Germinal center (tissue), 1 donor: ENCODE measurements around the gene SLIT3.

Source experiments
- DNase-seq: peaks from one replicate; pipeline ENCODE4 v3.0.0; 2012; ENCODE audit warnings: mixed read lengths, low spot score

The SLIT3 gene

GRCh38 chr5:168831383-168831782, 469.6 kb downstream of the SLIT3 start:
- DNase-seq, result no peak

DNA sequence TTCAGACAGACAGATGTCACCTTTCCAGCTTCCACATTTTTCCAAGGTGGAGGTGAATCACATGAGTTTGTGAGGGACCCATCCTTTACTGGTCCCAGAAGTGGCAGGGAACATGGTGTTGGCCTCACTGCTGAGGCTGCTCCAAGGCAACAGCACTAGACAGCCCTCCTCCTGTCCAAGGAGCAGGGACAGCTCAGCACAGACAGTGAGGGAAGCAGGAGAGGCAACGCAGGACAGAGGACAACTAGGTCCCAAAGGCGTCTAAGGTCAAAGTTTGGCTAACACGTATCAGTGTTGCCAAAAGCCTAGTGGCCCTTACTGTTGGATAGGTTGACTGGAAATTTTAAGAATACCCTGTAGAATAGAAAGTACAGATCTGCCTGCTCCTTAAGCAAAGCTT, 470.1 kb downstream of the SLIT3 start:
- DNase-seq, result no peak

- DNase-seq, result no peak
These were observed 471.0 kb downstream of the SLIT3 start for GRCh38 chr5:168829922-168830417.

GRCh38 chr5:168829044-168829443, 471.9 kb downstream of the SLIT3 start:
- no peak for DNase-seq

GRCh38 chr5:168827636-168828035, 473.3 kb downstream of the SLIT3 start:
- no peak for DNase-seq

GRCh38 chr5:168826246-168826725, 474.7 kb downstream of the SLIT3 start:
- DNase-seq, result no peak

- DNase-seq, result no peak
These were observed 478.1 kb downstream of the SLIT3 start for GRCh38 chr5:168822745-168823281.

- no peak for DNase-seq
These were observed 478.6 kb downstream of the SLIT3 start for GRCh38 chr5:168822248-168822744.

DNA sequence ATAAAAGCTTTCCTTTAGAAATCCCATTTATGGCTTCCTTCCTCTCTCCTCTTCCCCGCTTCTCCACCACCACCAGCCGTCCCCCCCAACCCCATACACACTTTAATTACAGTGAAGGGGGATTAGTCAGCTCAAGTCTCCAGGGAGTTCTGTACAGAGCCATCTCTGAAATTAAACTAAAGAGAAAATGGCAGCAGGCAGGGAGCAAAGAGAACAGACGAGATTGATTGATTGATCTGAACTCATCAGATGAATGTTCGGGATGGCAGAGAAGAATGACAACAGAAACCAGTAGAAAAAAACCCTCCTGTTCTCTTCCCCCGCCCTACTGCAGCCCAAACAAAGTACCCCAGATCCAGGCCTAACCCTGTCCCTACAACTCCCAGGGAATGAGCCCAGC, 480.1 kb downstream of the SLIT3 start:
- DNase-seq, result no peak

DNA sequence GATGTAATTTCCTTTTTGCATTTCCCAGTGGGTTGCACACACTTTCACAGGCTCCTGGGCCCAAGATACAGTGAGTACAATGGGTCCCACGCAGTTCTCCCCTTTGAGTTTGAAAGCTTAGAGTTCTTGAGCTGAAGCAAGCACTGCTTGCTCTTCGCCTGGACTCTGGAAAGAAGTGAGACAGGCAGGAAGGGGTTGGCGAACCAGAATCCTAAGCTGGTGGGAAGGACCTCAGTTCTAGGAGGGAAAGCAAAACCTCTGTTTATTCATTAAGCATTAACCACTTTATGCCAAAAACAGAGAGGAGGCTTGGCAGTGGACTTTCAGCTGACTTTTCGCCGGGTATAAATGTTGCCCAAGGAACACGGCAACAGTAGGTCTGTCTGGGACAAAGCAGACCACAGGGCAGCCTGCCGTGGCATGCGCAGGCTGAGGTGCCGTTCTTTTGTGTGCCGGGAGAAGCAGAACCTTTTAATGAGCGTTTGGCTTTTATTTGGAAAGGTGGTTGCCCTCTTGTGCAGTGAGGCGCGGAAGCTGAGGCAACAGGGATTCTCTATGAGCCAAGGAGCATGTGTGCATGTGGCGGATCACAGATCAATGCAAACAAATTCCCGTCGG, 481.8 kb downstream of the SLIT3 start:
- no peak for DNase-seq

GRCh38 chr5:168818558-168818957, 482.4 kb downstream of the SLIT3 start:
- DNase-seq, result no peak

DNA sequence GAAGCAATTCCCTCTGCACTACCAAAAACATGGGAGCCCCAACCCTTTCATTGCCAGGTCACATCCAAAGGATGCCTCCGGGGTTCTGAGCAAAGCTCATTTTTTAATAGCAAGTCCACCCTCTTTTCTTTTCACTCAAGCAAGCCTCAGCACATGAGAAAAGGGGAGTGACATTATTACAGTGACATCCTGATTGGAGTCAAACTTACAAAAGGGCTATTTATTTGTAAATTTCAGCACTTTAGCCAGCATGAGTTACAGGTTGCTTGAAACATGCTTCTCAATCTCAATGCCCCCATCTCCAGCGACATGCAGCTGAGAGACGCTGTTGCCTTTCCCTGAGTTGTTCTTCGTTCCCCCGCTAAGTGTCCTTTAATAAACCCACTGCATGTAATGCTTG, 483.3 kb downstream of the SLIT3 start:
- DNase-seq, result no peak

GRCh38 chr5:168816661-168817060, 484.3 kb downstream of the SLIT3 start:
- DNase-seq, result no peak

- DNase-seq, result no peak
These were observed 487.6 kb downstream of the SLIT3 start for GRCh38 chr5:168813184-168813968.

DNA sequence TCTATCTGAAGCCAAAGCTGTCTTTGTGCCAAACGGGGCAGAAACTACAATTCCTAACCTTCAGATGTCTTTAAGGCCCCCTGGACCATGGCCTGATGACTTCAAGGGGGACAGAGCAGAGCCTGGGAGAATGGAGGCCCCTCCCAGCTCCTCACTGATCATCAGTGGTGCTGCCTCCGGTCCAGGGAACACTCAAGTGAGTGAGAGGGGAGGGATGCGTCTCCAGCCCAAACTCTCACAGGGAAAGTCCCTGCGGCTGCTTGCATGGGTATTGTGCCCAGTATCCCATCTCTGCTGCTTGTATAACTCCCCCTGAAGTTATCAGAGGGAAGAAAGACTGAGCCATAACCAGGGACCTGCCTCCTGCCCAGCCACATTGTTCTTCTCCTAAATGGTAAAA, 490.3 kb downstream of the SLIT3 start:
- no peak for DNase-seq

DNA sequence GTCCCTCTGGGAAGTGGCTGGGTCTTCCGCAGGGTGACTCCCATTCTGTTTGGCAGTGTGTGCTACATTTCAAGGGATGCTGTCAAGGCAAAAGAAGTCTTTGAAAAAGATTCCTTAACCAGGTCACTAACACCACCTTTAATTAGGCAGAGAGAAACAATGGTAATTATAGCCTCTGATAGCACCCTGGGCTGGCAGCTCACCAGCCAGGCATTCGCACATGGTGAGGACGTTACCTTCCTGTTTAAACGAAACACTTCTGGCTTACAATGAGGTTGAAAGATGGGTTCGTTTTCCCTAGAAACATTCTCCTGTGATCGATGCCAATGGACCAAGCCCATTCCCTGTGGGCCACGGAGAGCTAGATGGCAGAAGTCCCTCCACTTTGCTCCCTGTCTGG, 491.7 kb downstream of the SLIT3 start:
- no peak for DNase-seq

- DNase-seq, result no peak
These were observed 492.8 kb downstream of the SLIT3 start for GRCh38 chr5:168808051-168808616.

GRCh38 chr5:168807287-168807686, 493.7 kb downstream of the SLIT3 start:
- no peak for DNase-seq

GRCh38 chr5:168803541-168803940, 497.4 kb downstream of the SLIT3 start:
- no peak for DNase-seq

DNA sequence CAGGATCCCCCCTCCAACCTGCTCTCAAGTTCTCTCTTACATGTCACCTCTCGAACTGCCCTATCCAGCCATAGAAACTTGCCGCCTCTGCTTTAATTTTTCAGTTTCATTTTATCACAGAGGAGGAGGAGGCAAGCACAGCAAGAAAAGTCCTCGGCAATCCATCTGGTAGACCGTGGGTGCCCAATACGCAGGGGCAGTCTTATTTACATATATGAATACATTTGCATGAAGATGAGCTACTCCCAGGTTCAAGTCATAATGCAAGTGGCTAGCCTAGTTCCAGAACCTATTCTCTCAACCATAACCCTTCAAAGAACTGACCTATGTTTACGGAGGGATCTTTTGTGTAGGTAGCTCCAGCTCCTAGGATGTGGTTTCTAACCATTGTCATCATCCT, 498.6 kb downstream of the SLIT3 start:
- DNase-seq, result no peak

GRCh38 chr5:168801567-168801966, 499.4 kb downstream of the SLIT3 start:
- DNase-seq, result no peak

DNA sequence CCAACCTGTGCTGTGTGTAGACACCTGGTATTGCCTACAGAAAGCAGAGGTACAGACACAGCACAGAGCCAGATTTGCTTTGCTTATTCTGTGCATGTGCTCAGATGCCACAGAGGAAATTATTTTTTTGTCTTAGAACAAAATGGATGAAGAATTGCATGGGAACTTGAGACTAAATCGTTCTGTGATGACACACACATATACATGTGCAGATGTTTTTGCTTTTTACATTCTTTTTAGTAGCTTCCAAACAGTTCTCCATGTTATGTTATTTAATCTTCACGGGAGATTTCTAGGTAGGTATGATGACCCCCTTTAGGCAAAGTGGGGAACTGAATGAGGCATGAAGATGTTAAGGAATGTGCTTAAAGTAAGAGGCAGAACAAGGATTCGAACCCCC, 500.2 kb downstream of the SLIT3 start:
- no peak for DNase-seq
